Neural crest cell (in vitro differentiated cells): Measurements from ENCODE around the gene TSC22D3. TPM values are rescaled to one million over a fixed set of nuclear protein-coding genes. Genes with fewer than 3 reads are reported as not detected.

Experiments used
- DNase-seq: peaks from one replicate; pipeline ENCODE4 v3.0.0; 2021; ENCODE audit warnings: low read depth, mixed read lengths, low spot score
- H3K27ac Mint-ChIP-seq: one replicate; pipeline ENCODE4 v1.8.0; 2021; ENCODE audit warnings: mild to moderate bottlenecking, mixed read lengths; ENCODE audit not compliant: unreplicated experiment
- H3K27me3 Mint-ChIP-seq: 2 replicates; pipeline ENCODE4 v1.8.0; 2021; ENCODE audit warnings: low read depth, mild to moderate bottlenecking, mixed read lengths
- H3K36me3 Mint-ChIP-seq: 2 replicates; pipeline ENCODE4 v1.8.0; 2021; ENCODE audit warnings: low read depth, mild to moderate bottlenecking, mixed read lengths
- H3K4me1 Mint-ChIP-seq: 2 replicates; pipeline ENCODE4 v1.8.0; 2021; ENCODE audit warnings: mixed read lengths
- H3K4me3 Mint-ChIP-seq: one replicate; pipeline ENCODE4 v1.8.0; 2021; ENCODE audit warnings: mild to moderate bottlenecking, mixed read lengths
- H3K9me3 Mint-ChIP-seq: 2 replicates; pipeline ENCODE4 v1.8.0; 2021; ENCODE audit warnings: mixed read lengths
- total RNA-seq: library from RNA; stranded (reverse); gene quantifications from 2 replicates; pipeline ENCODE4 v1.2.1, GENCODE V29; 2021
- TF ChIP-seq, protein P1 (sequence below): fragments of 200-600 bp; sonication (generic); conservative IDR thresholded peaks from 2 replicates; pipeline ENCODE4 v1.5.0; 2021; ENCODE audit warnings: antibody characterized with exemption, mild to moderate bottlenecking

TSC22D3 gene
- total RNA-seq, 1 donor from 2014 or later: 22.3 TPM

DNA sequence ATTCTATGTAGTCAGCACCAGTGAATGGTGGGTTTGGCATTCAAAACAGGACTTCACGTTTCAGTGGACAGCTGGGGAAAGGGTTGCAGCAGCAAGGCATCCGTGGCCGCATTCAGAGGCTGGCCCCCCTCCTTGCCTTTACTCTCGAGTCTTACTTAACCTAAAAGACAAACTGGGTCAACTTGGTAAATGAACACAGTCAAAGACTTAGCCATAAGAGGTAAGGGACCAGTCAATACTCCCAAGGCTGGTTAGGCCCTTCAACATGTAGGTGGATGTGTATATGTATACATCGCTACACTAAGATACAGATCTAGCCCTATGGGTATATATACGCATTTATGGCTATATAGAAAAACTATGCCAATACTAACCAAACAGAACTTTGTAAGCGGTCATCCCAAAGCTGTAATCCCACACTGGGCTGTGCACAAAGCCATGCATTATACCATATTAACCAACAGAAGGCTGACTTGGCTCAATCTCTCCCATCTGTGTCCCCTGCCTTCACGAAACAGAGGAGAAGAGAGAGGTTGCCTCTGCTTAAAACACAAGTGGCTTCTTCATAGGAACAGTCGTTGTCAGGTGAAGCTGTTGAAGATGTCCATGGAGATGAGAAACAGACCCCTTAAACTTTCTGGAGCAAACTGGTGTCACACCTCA lies 61.9 kb downstream of the TSC22D3 start:
- TF ChIP-seq, protein P1, sequence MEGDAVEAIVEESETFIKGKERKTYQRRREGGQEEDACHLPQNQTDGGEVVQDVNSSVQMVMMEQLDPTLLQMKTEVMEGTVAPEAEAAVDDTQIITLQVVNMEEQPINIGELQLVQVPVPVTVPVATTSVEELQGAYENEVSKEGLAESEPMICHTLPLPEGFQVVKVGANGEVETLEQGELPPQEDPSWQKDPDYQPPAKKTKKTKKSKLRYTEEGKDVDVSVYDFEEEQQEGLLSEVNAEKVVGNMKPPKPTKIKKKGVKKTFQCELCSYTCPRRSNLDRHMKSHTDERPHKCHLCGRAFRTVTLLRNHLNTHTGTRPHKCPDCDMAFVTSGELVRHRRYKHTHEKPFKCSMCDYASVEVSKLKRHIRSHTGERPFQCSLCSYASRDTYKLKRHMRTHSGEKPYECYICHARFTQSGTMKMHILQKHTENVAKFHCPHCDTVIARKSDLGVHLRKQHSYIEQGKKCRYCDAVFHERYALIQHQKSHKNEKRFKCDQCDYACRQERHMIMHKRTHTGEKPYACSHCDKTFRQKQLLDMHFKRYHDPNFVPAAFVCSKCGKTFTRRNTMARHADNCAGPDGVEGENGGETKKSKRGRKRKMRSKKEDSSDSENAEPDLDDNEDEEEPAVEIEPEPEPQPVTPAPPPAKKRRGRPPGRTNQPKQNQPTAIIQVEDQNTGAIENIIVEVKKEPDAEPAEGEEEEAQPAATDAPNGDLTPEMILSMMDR: no peak
- no peak for DNase-seq
- no peaks in the 10 kb centered on the region for H3K27me3 Mint-ChIP-seq
- H3K9me3 Mint-ChIP-seq: no peaks in the 10 kb centered on the region
- H3K4me3 Mint-ChIP-seq: no peak overlapping the region
- no peak overlapping the region for H3K27ac Mint-ChIP-seq
- H3K36me3 Mint-ChIP-seq: no peaks in the 10 kb centered on the region
- H3K4me1 Mint-ChIP-seq: peaks cover 31% of the 10 kb centered on the region

GRCh38 chrX:107713203-107713542 lies 62.4 kb downstream of the TSC22D3 start:
- Mint-ChIP-seq H3K4me1 (peaks cover 30% of the 10 kb centered on the region), H3K27me3 (no peaks in the 10 kb centered on the region), H3K36me3 (no peaks in the 10 kb centered on the region), H3K27ac (no peak overlapping the region), H3K9me3 (no peaks in the 10 kb centered on the region), H3K4me3 (peak overlapping the region; percentile 31)
- no peak for DNase-seq
- TF ChIP-seq, protein P1: no peak

GRCh38 chrX:107712231-107713202 lies 63.1 kb downstream of the TSC22D3 start:
- no peaks in the 10 kb centered on the region for H3K36me3 Mint-ChIP-seq
- DNase-seq: no peak
- peaks cover 24% of the 10 kb centered on the region for H3K4me1 Mint-ChIP-seq
- TF ChIP-seq, protein P1: no peak
- peak overlapping the region; percentile 31 for H3K4me3 Mint-ChIP-seq
- no peaks in the 10 kb centered on the region for H3K27me3 Mint-ChIP-seq
- H3K27ac Mint-ChIP-seq: no peak overlapping the region
- no peaks in the 10 kb centered on the region for H3K9me3 Mint-ChIP-seq

DNA sequence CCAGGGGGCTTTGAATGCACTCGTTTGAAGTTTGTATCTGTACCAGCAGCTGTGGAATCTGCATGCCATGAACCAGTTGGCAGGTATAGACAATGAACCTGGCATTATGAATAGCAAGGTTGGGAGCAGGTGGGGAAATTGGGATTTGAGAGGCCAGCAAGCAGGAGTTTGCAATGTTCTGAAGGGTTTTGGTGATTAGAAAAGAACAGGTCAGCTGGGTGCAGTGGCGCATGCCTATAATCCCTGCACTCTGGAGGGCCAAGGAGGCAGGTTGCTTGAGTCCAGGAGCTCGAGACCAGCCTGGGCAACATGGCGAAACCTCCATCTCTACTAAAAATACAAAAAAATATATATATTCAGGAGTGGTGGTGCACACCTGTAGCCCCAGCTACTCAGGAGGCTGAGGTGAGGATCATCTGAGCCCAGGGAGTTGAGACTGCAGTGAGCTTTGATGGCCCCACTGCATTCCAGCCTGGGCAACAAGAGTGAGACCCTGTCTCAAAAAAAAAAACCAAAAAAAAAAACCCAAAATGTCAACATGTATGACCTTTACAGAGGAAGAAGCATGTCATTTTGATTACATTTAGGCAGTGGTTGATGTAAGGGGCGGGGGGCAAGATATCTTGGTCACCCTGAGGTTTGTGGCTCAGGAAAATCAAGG lies 63.9 kb downstream of the TSC22D3 start:
- H3K36me3 Mint-ChIP-seq: no peaks in the 10 kb centered on the region
- H3K27me3 Mint-ChIP-seq: no peaks in the 10 kb centered on the region
- no peaks in the 10 kb centered on the region for H3K9me3 Mint-ChIP-seq
- peak overlapping the region; percentile 97 for H3K27ac Mint-ChIP-seq
- DNase-seq: no peak
- peaks cover 18% of the 10 kb centered on the region for H3K4me1 Mint-ChIP-seq
- H3K4me3 Mint-ChIP-seq: peak overlapping the region; percentile 44
- TF ChIP-seq, protein P1: no peak

DNA sequence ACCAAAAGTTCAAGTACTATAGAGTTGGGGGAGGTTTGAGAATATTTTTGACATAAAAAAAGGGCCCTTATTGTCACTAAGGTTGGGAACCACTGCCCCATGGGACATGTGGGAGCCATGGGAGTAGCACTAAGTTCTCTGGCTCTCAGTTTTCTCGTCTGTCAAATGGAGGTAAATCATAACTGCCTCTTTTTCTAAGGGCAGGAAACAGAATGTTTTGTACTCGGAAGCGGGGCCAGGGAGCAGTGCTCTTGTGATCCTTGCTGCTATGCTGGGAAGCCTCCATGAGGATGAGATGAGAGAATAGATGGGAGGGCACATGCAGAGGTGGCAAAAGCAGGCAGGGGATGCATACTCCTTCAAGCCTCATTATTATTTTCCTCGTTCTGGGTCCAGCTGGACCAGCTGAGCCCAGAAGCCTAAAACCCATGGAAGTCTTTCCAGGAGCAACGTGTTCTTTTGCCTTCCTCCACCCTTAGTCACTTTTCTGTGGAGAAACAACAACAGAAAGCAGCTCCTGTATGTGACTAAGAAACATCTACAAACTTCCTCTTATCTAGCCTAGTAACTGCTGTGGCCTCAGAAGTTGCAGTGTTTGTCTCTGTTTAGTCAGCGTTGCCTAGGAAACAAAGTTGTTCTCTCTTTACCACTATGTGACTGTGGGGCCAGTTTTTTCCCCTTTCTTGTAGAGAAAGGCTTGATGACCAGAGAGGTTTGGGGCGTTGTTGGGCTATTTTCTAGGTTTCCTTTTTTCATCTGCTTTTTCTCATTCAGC lies 64.8 kb downstream of the TSC22D3 start:
- H3K27ac Mint-ChIP-seq: peak overlapping the region; percentile 97
- peak overlapping the region; percentile 44 for H3K4me3 Mint-ChIP-seq
- H3K36me3 Mint-ChIP-seq: no peaks in the 10 kb centered on the region
- H3K27me3 Mint-ChIP-seq: no peaks in the 10 kb centered on the region
- DNase-seq: no peak
- H3K4me1 Mint-ChIP-seq: peaks cover 16% of the 10 kb centered on the region
- no peaks in the 10 kb centered on the region for H3K9me3 Mint-ChIP-seq
- TF ChIP-seq, protein P1: no peak
